H9 (cell line): ENCODE measurements around the gene CTF1. TPM values are rescaled to one million over a fixed set of nuclear protein-coding genes. Genes with fewer than 3 reads are reported as not detected.

Experiments
- DNase-seq: peaks from one replicate; pipeline ENCODE4 v3.0.0-alpha.2; 2017
- H2AFZ ChIP-seq: one replicate; pipeline ENCODE4 v1.6.1; 2013; ENCODE audit warnings: mild to moderate bottlenecking, low read length, control low read depth, moderate library complexity
- H2AK5ac ChIP-seq: 2 replicates; pipeline ENCODE4 v1.6.1; 2013; ENCODE audit warnings: low read length, control low read depth, mixed read lengths; ENCODE audit not compliant: insufficient read length
- H2BK120ac ChIP-seq: one replicate; pipeline ENCODE4 v1.6.1; 2013; ENCODE audit warnings: low read depth, mild to moderate bottlenecking, low read length, control low read depth, inconsistent platforms; ENCODE audit not compliant: poor library complexity, severe bottlenecking
- H2BK12ac ChIP-seq: 2 replicates; pipeline ENCODE4 v1.6.1; 2013; ENCODE audit warnings: low read length, control low read depth, mixed read lengths, low read depth; ENCODE audit not compliant: insufficient read length
- H2BK15ac ChIP-seq: 2 replicates; pipeline ENCODE4 v1.6.1; 2013; ENCODE audit warnings: low read depth, low read length, control low read depth
- H2BK20ac ChIP-seq: one replicate; pipeline ENCODE4 v1.6.1; 2013; ENCODE audit warnings: low read depth, mild to moderate bottlenecking, low read length, control low read depth, inconsistent platforms; ENCODE audit not compliant: poor library complexity, severe bottlenecking
- H2BK5ac ChIP-seq: 2 replicates; pipeline ENCODE4 v1.6.1; 2013; ENCODE audit warnings: low read length, control low read depth, mixed read lengths; ENCODE audit not compliant: insufficient read length
- H3K14ac ChIP-seq: 2 replicates; pipeline ENCODE4 v1.6.1; 2013; ENCODE audit warnings: low read length, control low read depth; ENCODE audit not compliant: insufficient read depth
- H3K18ac ChIP-seq: 2 replicates; pipeline ENCODE4 v1.6.1; 2013; ENCODE audit warnings: low read depth, mild to moderate bottlenecking, mixed read lengths, low read length, control low read depth; ENCODE audit not compliant: insufficient read length
- H3K23ac ChIP-seq: 2 replicates; pipeline ENCODE4 v1.6.1; 2013; ENCODE audit warnings: low read length, control low read depth, mixed read lengths, low read depth; ENCODE audit not compliant: insufficient read length
- H3K23me2 ChIP-seq: 2 replicates; pipeline ENCODE4 v1.6.1; 2013; ENCODE audit warnings: low read depth, mild to moderate bottlenecking, mixed read lengths, low read length, control low read depth; ENCODE audit not compliant: insufficient read length, poor library complexity, severe bottlenecking
- H3K27ac ChIP-seq: 2 replicates; pipeline ENCODE4 v1.5.1; 2013; ENCODE audit warnings: low read length, control low read depth, mixed read lengths, low read depth; ENCODE audit not compliant: insufficient read length
- H3K27me3 ChIP-seq: 2 replicates; pipeline ENCODE4 v1.6.1; 2013; ENCODE audit warnings: low read length, control low read depth, inconsistent platforms; ENCODE audit not compliant: insufficient read depth
- H3K4ac ChIP-seq: 2 replicates; pipeline ENCODE4 v1.6.1; 2013; ENCODE audit warnings: low read depth, mild to moderate bottlenecking, control low read depth, inconsistent platforms, low read length, moderate library complexity
- H3K4me1 ChIP-seq: 2 replicates; pipeline ENCODE4 v1.6.1; 2013; ENCODE audit warnings: low read length, control low read depth, inconsistent platforms; ENCODE audit not compliant: insufficient read depth
- H3K4me2 ChIP-seq: 2 replicates; pipeline ENCODE4 v1.6.1; 2013; ENCODE audit warnings: low read length, control low read depth, mixed read lengths; ENCODE audit not compliant: insufficient read length, insufficient read depth
- H3K56ac ChIP-seq: 2 replicates; pipeline ENCODE4 v1.6.1; 2013; ENCODE audit warnings: low read depth, mild to moderate bottlenecking, mixed read lengths, low read length, control low read depth; ENCODE audit not compliant: insufficient read length
- H3K79me1 ChIP-seq: 2 replicates; pipeline ENCODE4 v1.6.1; 2013; ENCODE audit warnings: low read depth, mild to moderate bottlenecking, moderate library complexity, low read length, control low read depth, inconsistent platforms; ENCODE audit not compliant: insufficient read depth, poor library complexity, severe bottlenecking
- H3K79me2 ChIP-seq: 2 replicates; pipeline ENCODE4 v1.6.1; 2013; ENCODE audit warnings: low read length, control low read depth, inconsistent platforms; ENCODE audit not compliant: insufficient read depth
- H3K9ac ChIP-seq: 2 replicates; pipeline ENCODE4 v1.6.1; 2013; ENCODE audit warnings: low read length, control low read depth, mixed read lengths; ENCODE audit not compliant: insufficient read length; ENCODE audit errors: extremely low read depth
- H3K9me3 ChIP-seq: one replicate; pipeline ENCODE4 v1.6.1; 2013; ENCODE audit warnings: low read depth, low read length, inconsistent platforms; ENCODE audit not compliant: control insufficient read depth
- H3T11ph ChIP-seq: one replicate; pipeline ENCODE4 v1.6.1; 2013; ENCODE audit warnings: mild to moderate bottlenecking, low read length, control low read depth, inconsistent platforms
- H4K20me1 ChIP-seq: one replicate; pipeline ENCODE4 v1.6.1; 2013; ENCODE audit not compliant: control insufficient read depth, insufficient read length, insufficient read depth
- H4K5ac ChIP-seq: 2 replicates; pipeline ENCODE4 v1.6.1; 2013; ENCODE audit warnings: low read depth, mild to moderate bottlenecking, mixed read lengths, low read length, control low read depth; ENCODE audit not compliant: insufficient read length
- H4K8ac ChIP-seq: replicated peaks from 2 replicates; pipeline ENCODE4 v1.6.1; 2013; ENCODE audit warnings: low read length, control low read depth, mixed read lengths, low read depth; ENCODE audit not compliant: insufficient read length
- H4K91ac ChIP-seq: 2 replicates; pipeline ENCODE4 v1.6.1; 2013; ENCODE audit warnings: low read depth, mild to moderate bottlenecking, moderate library complexity, mixed read lengths, low read length, control low read depth; ENCODE audit not compliant: insufficient read length
- H3K27ac Mint-ChIP-seq, 3 experiments: 2 replicates in 2 of 3; 3 replicates in 1 of 3; pipeline ENCODE4 v1.8.0; 2020 to 2021; ENCODE audit warnings: mixed read lengths in 3 of 3, mild to moderate bottlenecking in 1 of 3, moderate library complexity in 1 of 3
- H3K27me3 Mint-ChIP-seq: 2 replicates; pipeline ENCODE4 v1.8.0; 2021; ENCODE audit warnings: low read depth, mild to moderate bottlenecking, moderate library complexity, mixed read lengths
- H3K36me3 Mint-ChIP-seq, 3 experiments: 2 replicates in 2 of 3; 3 replicates in 1 of 3; pipeline ENCODE4 v1.8.0; 2020 to 2021; ENCODE audit warnings: low read depth in 3 of 3, mixed read lengths in 3 of 3; ENCODE audit not compliant: insufficient read depth in 1 of 3
- H3K4me1 Mint-ChIP-seq, 2 experiments: 2 replicates each; pipeline ENCODE4 v1.8.0; 2020; ENCODE audit warnings: mixed read lengths in 2 of 2
- H3K4me3 Mint-ChIP-seq, 2 experiments: 2 replicates in 1 of 2; 3 replicates in 1 of 2; pipeline ENCODE4 v1.8.0; 2020 to 2021; ENCODE audit warnings: mild to moderate bottlenecking in 2 of 2, mixed read lengths in 2 of 2, moderate library complexity in 1 of 2
- H3K9me3 Mint-ChIP-seq, 2 experiments: 2 replicates in 1 of 2; 3 replicates in 1 of 2; pipeline ENCODE4 v1.8.0; 2020; ENCODE audit warnings: mild to moderate bottlenecking in 2 of 2, mixed read lengths in 2 of 2, moderate library complexity in 1 of 2
- CTCF ChIP-seq: fragments of 200-600 bp; sonication (generic); conservative IDR thresholded peaks from 3 replicates; pipeline ENCODE4 v1.8.0; 2021; ENCODE audit warnings: antibody characterized with exemption, mild to moderate bottlenecking
- WGBS: extraction: QIAGEN DNeasy Blood & Tissue Kit; methylation state at CpG from one replicate; pipeline ENCODE4 v1.1.7; 2013; ENCODE audit warnings: missing lambda C conversion rate, low lambda C conversion rate, mixed read lengths; ENCODE audit not compliant: insufficient read length; ENCODE audit errors: extremely low coverage; 5-methylcytosine and 5-hydroxymethylcytosine counted together
- total RNA-seq: library from RNA; stranded (reverse); gene quantifications from 2 replicates; pipeline ENCODE4 v1.2.1, GENCODE V29; 2021

Gene CTF1
- total RNA-seq, 1 experiment from 2014 or later, result 0.72 TPM

DNA sequence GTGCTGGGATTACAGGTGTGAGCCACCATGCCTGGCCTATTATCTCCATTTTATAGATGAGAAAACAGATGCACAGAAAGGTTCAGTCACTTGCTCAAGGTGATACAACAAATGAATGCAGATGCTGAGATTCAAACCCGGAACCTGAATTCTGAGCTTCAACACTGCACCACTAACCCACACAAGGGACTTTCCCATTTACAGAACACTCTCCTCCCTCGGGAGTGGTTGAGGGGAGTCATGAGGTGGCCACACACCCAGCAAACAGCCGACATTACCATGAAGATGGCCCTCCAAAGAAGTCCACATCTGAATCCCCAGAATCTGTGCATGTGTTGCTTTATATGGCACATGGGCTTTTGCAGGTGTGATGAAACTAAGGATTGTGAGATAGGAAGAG lies 11.7 kb upstream of the CTF1 start:
- Histone ChIP-seq H4K5ac (no peak overlapping the region), H3K14ac (no peak overlapping the region), H2BK5ac (no peak overlapping the region), H3K79me2 (no peaks in the 10 kb centered on the region), H2BK15ac (no peak overlapping the region), H2BK20ac (no peak overlapping the region), H4K8ac (no peak overlapping the region), H2AFZ (no peak overlapping the region), H4K20me1 (no peaks in the 10 kb centered on the region), H3T11ph (no peak overlapping the region), H2BK12ac (no peak overlapping the region), H2BK120ac (no peak overlapping the region), H3K27me3 (no peaks in the 10 kb centered on the region), H3K27ac (no peak overlapping the region), H3K4ac (no peak overlapping the region), H3K18ac (no peak overlapping the region), H3K4me1 (no peaks in the 10 kb centered on the region), H3K79me1 (no peaks in the 10 kb centered on the region), H3K9ac (no peak overlapping the region), H2AK5ac (no peak overlapping the region), H3K23ac (no peak overlapping the region), H3K9me3 (no peaks in the 10 kb centered on the region), H3K56ac (no peak overlapping the region), H3K23me2 (no peaks in the 10 kb centered on the region), H4K91ac (no peak overlapping the region), H3K4me2 (no peak overlapping the region)
- H3K27ac Mint-ChIP-seq, result peak overlapping the region in 1 of 3 experiments; percentile 22; a peak in 1 of 7 replicates
- H3K4me1 Mint-ChIP-seq, result peaks cover 4 to 9% of the 10 kb centered on the region in 2 experiments; a peak in 3 of 4 replicates
- no peaks in the 10 kb centered on the region for H3K9me3 Mint-ChIP-seq
- peaks cover 5 to 26% (median 22%) of the 10 kb centered on the region in 3 experiments; a peak in 6 of 7 replicates for H3K36me3 Mint-ChIP-seq
- no peak for TF ChIP-seq CTCF
- DNase-seq, result no peak
- H3K27me3 Mint-ChIP-seq, result no peaks in the 10 kb centered on the region; the same call in 1 of the 2 replicates
- H3K4me3 Mint-ChIP-seq, result no peak overlapping the region; a peak in 1 of 5 replicates
- no CpG with 5 or more reads among the region's 3 CpGs for WGBS
